HEK293 (cell line): ENCODE data around the gene HDGF.

ENCODE experiments used
- TRIM28 ChIP-seq: IDR thresholded peaks from 2 replicates; pipeline ENCODE4 v1.6.1; 2011; ENCODE audit warnings: low read length, control low read depth, borderline replicate concordance
- ZNF112 ChIP-seq: fragments of 450-650 bp; formaldehyde crosslinking; IDR thresholded peaks from 2 replicates; pipeline ENCODE4 v1.5.0; 2017; ENCODE audit warnings: missing biosample characterization, missing genetic modification characterization
- ZNF239 ChIP-seq: fragments of 450-650 bp; formaldehyde crosslinking; IDR thresholded peaks from 2 replicates; pipeline ENCODE4 v1.5.1; 2016; ENCODE audit warnings: missing biosample characterization, missing genetic modification characterization
- ZNF24 ChIP-seq: fragments of 450-650 bp; formaldehyde crosslinking; IDR thresholded peaks from 2 replicates; pipeline ENCODE4 v1.5.1; 2016; ENCODE audit warnings: missing biosample characterization, missing genetic modification characterization
- ZNF571 ChIP-seq: fragments of 450-650 bp; formaldehyde crosslinking; IDR thresholded peaks from 2 replicates; pipeline ENCODE4 v1.5.0; 2017; ENCODE audit warnings: missing biosample characterization, missing genetic modification characterization
- ZNF792 ChIP-seq: fragments of 450-650 bp; formaldehyde crosslinking; IDR thresholded peaks from 2 replicates; pipeline ENCODE4 v1.5.1; 2016; ENCODE audit warnings: missing biosample characterization, missing genetic modification characterization
- ZSCAN23 ChIP-seq: fragments of 450-650 bp; formaldehyde crosslinking; IDR thresholded peaks from 2 replicates; pipeline ENCODE4 v1.5.1; 2016; ENCODE audit warnings: missing biosample characterization, missing genetic modification characterization
- TF ChIP-seq, protein P1 (sequence below): fragments of 450-650 bp; formaldehyde crosslinking; IDR thresholded peaks from 2 replicates; pipeline ENCODE4 v1.5.1; 2016; ENCODE audit warnings: missing biosample characterization, missing genetic modification characterization
- TF ChIP-seq, protein P2 (sequence below): IDR thresholded peaks from 2 replicates; pipeline ENCODE4 v1.6.1; 2011; ENCODE audit warnings: mild to moderate bottlenecking, low read depth, low read length, borderline replicate concordance

DNA sequence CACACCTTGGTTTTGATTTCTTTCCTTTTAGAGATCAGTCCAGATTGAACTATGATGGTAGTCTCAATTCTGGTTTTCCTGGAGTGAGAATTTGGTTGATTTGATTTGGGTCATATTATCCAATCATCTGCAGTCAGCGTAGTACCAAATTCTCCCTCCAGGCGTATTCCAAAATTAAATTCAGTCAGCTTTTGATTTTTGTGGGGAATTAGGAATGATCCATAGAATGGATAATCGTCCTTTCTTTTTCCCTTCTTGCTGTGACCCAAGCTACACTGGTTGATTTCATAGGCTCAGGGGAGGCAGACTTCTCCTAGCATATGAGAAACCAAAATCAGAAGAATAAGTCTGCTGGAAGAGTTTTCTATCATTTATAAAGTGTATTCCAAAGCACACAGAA, 20.7 kb upstream of the HDGF start:
- TF ChIP-seq, protein P1, sequence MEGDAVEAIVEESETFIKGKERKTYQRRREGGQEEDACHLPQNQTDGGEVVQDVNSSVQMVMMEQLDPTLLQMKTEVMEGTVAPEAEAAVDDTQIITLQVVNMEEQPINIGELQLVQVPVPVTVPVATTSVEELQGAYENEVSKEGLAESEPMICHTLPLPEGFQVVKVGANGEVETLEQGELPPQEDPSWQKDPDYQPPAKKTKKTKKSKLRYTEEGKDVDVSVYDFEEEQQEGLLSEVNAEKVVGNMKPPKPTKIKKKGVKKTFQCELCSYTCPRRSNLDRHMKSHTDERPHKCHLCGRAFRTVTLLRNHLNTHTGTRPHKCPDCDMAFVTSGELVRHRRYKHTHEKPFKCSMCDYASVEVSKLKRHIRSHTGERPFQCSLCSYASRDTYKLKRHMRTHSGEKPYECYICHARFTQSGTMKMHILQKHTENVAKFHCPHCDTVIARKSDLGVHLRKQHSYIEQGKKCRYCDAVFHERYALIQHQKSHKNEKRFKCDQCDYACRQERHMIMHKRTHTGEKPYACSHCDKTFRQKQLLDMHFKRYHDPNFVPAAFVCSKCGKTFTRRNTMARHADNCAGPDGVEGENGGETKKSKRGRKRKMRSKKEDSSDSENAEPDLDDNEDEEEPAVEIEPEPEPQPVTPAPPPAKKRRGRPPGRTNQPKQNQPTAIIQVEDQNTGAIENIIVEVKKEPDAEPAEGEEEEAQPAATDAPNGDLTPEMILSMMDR, result no peak
- TF ChIP-seq ZNF112 (no peak), ZNF24 (tag by site-specific recombination) (no peak), ZNF571 (tag by site-specific recombination) (no peak), TRIM28 (no peak), ZSCAN23 (tag by site-specific recombination) (no peak), ZNF239 (tag by site-specific recombination) (no peak), ZNF792 (tag by site-specific recombination) (no peak)
- TF ChIP-seq, protein P2, sequence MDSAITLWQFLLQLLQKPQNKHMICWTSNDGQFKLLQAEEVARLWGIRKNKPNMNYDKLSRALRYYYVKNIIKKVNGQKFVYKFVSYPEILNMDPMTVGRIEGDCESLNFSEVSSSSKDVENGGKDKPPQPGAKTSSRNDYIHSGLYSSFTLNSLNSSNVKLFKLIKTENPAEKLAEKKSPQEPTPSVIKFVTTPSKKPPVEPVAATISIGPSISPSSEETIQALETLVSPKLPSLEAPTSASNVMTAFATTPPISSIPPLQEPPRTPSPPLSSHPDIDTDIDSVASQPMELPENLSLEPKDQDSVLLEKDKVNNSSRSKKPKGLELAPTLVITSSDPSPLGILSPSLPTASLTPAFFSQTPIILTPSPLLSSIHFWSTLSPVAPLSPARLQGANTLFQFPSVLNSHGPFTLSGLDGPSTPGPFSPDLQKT, result no peak
